OCI-LY1 (cell line): ENCODE results near the gene PTPRA.

ENCODE experiments used
- CTCF ChIP-seq: fragments of 200-600 bp; sonication (generic), shearing (Covaris generic); IDR thresholded peaks from 2 replicates; pipeline ENCODE4 v1.5.1; 2017; ENCODE audit warnings: mild to moderate bottlenecking, antibody characterized with exemption, low read length, moderate library complexity, mixed read lengths
- EZH2 ChIP-seq: fragments of 200-600 bp; sonication (generic), shearing (Covaris generic); IDR thresholded peaks from 2 replicates; pipeline ENCODE4 v1.8.0; 2017; ENCODE audit warnings: borderline replicate concordance, mixed run types, mild to moderate bottlenecking, antibody characterized with exemption, low read length, moderate library complexity, mixed read lengths

- TF ChIP-seq CTCF (no peak), EZH2 (no peak)
These were observed 33.5 kb upstream of the PTPRA start for GRCh38 chr20:2839732-2840137.
